GM19467 (cell line): ENCODE measurements around the gene PELO.

Experiments used
- ATAC-seq: cut with Tn5 transposase; IDR thresholded peaks from one replicate; pipeline ENCODE4 v1.9.1; 2021; ENCODE audit warnings: mild to moderate bottlenecking, moderate library complexity; ENCODE audit not compliant: unreplicated experiment

PELO gene

GRCh38 chr5:52825826-52826225, 38.1 kb downstream of the PELO start:
- ATAC-seq: peak; percentile 78

GRCh38 chr5:52827815-52828214, 40.1 kb downstream of the PELO start:
- no peak for ATAC-seq

GRCh38 chr5:52829664-52830063, 41.9 kb downstream of the PELO start:
- no peak for ATAC-seq

GRCh38 chr5:52830650-52831049, 42.9 kb downstream of the PELO start:
- ATAC-seq: no peak

GRCh38 chr5:52831786-52832511, 44.2 kb downstream of the PELO start:
- no peak for ATAC-seq

GRCh38 chr5:52834320-52834719, 46.6 kb downstream of the PELO start:
- ATAC-seq: no peak

GRCh38 chr5:52837068-52837467, 49.4 kb downstream of the PELO start:
- no peak for ATAC-seq
